SK-N-SH (cell line): ENCODE measurements around the gene GALNT12. TPM values are rescaled to one million over a fixed set of nuclear protein-coding genes. Genes with fewer than 3 reads are reported as not detected.

Experiments used
- CTCF ChIA-PET: fragments of 300-600, 350-600 bp; formaldehyde crosslinking; extraction: SDS; loops from one replicate; lab custom pipeline; 2021; lab: Yijun Ruan, JAX
- POLR2A ChIA-PET: fragments of 350-600 bp; sonication (Branson Sonifier 250); formaldehyde crosslinking; extraction: SDS; loops from one replicate; lab custom pipeline; 2020; ENCODE audit warnings: antibody characterized with exemption, inconsistent platforms; lab: Yijun Ruan, JAX
- DNase-seq: peaks from one replicate; pipeline ENCODE4 v3.0.0; 2012
- H2AFZ ChIP-seq: fragments of 200-600 bp; sonication (generic); 2 replicates; pipeline ENCODE4 v1.8.1; 2016; ENCODE audit warnings: antibody characterized with exemption, mild to moderate bottlenecking, low read depth
- H3F3A ChIP-seq: fragments of 200-600 bp; sonication (generic); replicated peaks from 2 replicates; pipeline ENCODE3; 2016; ENCODE audit warnings: antibody characterized with exemption, mild to moderate bottlenecking; ENCODE audit not compliant: insufficient read depth
- H3K27ac ChIP-seq, 2 experiments: fragments of 200-500 bp in 1 of 2; fragments of 200-600 bp in 1 of 2; sonication (Bioruptor generic) in 1 of 2; sonication (generic), shearing (Covaris generic) in 1 of 2; 2 replicates each; pipeline versions ENCODE4 v1.5.1 to v1.6.1; 2014 to 2016; ENCODE audit warnings: low read depth in 2 of 2, inconsistent platforms in 1 of 2, low read length in 1 of 2, mild to moderate bottlenecking in 1 of 2, mixed read lengths in 1 of 2
- H3K27me3 ChIP-seq: fragments of 200-600 bp; sonication (generic), shearing (Covaris generic); 2 replicates; pipeline ENCODE4 v1.6.1; 2016; ENCODE audit warnings: mixed run types; ENCODE audit not compliant: insufficient read depth
- H3K36me3 ChIP-seq, 2 experiments: fragments of 200-500 bp in 1 of 2; fragments of 200-600 bp in 1 of 2; sonication (Bioruptor generic) in 1 of 2; sonication (generic) in 1 of 2; replicated peaks in 1 of 2; 2 replicates each; pipeline versions ENCODE3 to v1.5.1; 2014 to 2016; ENCODE audit warnings: low read length in 1 of 2, mild to moderate bottlenecking in 1 of 2; ENCODE audit not compliant: insufficient read depth in 2 of 2, control insufficient read depth in 1 of 2
- H3K4me1 ChIP-seq, 2 experiments: fragments of 200-500 bp in 1 of 2; fragments of 200-600 bp in 1 of 2; sonication (Bioruptor generic) in 1 of 2; sonication (generic), shearing (Covaris generic) in 1 of 2; 2 replicates each; pipeline versions ENCODE4 v1.5.1 to v1.6.1; 2014 to 2016; ENCODE audit warnings: low read depth in 1 of 2, low read length in 1 of 2, mixed run types in 1 of 2; ENCODE audit not compliant: insufficient read depth in 2 of 2, control insufficient read depth in 1 of 2
- H3K4me2 ChIP-seq: fragments of 200-600 bp; sonication (generic), shearing (Covaris generic); 2 replicates; pipeline ENCODE4 v1.6.1; 2017; ENCODE audit warnings: mixed run types
- H3K4me3 ChIP-seq, 2 experiments: fragments of 200-500 bp in 1 of 2; fragments of 200-600 bp in 1 of 2; sonication (Bioruptor generic) in 1 of 2; sonication (generic), shearing (Covaris generic) in 1 of 2; 2 replicates each; pipeline versions ENCODE4 v1.5.1 to v1.8.1; 2014 to 2016; ENCODE audit warnings: low read depth in 2 of 2, inconsistent platforms in 1 of 2, low read length in 1 of 2, mild to moderate bottlenecking in 1 of 2, mixed read lengths in 1 of 2, moderate library complexity in 1 of 2
- H3K79me2 ChIP-seq: fragments of 200-600 bp; sonication (generic); 2 replicates; pipeline ENCODE4 v1.8.1; 2017; ENCODE audit warnings: mild to moderate bottlenecking; ENCODE audit not compliant: insufficient read depth
- H3K9ac ChIP-seq: fragments of 200-600 bp; sonication (generic); 2 replicates; pipeline ENCODE4 v1.6.1; 2017; ENCODE audit warnings: mixed run types
- H3K9me2 ChIP-seq: fragments of 200-600 bp; sonication (generic); 2 replicates; pipeline ENCODE4 v1.6.1; 2017; ENCODE audit warnings: mixed run types
- H3K9me3 ChIP-seq: fragments of 200-600 bp; sonication (generic); 2 replicates; pipeline ENCODE4 v1.6.1; 2017; ENCODE audit warnings: mixed run types, mild to moderate bottlenecking, moderate library complexity
- H4K20me1 ChIP-seq: fragments of 200-600 bp; sonication (generic); 2 replicates; pipeline ENCODE4 v1.6.1; 2017; ENCODE audit warnings: mild to moderate bottlenecking, mixed run types; ENCODE audit not compliant: insufficient read depth
- MXI1 ChIP-seq: IDR thresholded peaks from 2 replicates; pipeline ENCODE4 v1.6.1; 2012; ENCODE audit warnings: mild to moderate bottlenecking, low read depth, low read length, improper control_type of control experiment
- NFIC ChIP-seq: IDR thresholded peaks from 2 replicates; pipeline ENCODE4 v1.4.0; 2012; ENCODE audit warnings: borderline replicate concordance
- POLR2AphosphoS5 ChIP-seq: IDR thresholded peaks from 2 replicates; pipeline ENCODE4 v1.6.1; 2012; ENCODE audit warnings: low read depth, low read length
- RCOR1 ChIP-seq: fragments of 150-350 bp; IDR thresholded peaks from 2 replicates; pipeline ENCODE4 v1.6.1; 2017; ENCODE audit warnings: antibody characterized with exemption, low read length
- REST ChIP-seq: IDR thresholded peaks from 2 replicates; pipeline ENCODE4 v1.6.1; 2012; ENCODE audit warnings: mild to moderate bottlenecking, low read depth, low read length, moderate library complexity
- SMC3 ChIP-seq: IDR thresholded peaks from 2 replicates; pipeline ENCODE4 v1.6.1; 2012; ENCODE audit warnings: low read depth, low read length, improper control_type of control experiment
- TCF12 ChIP-seq: IDR thresholded peaks from 2 replicates; pipeline ENCODE4 v1.4.0; 2012
- USF2 ChIP-seq: fragments of 150-350 bp; IDR thresholded peaks from 2 replicates; pipeline ENCODE4 v1.6.1; 2017; ENCODE audit warnings: antibody characterized with exemption, low read length, low read depth, borderline replicate concordance
- ZBTB33 ChIP-seq: IDR thresholded peaks from 2 replicates; pipeline ENCODE4 v1.4.0; 2012; ENCODE audit warnings: low read depth, borderline replicate concordance
- WGBS: methylation state at CpG from one replicate; pipeline ENCODE4 v1.1.6; 2017; ENCODE audit warnings: low lambda C conversion rate; 5-methylcytosine and 5-hydroxymethylcytosine counted together
- polyA plus RNA-seq, 3 experiments: library from polyadenylated mRNA; depleted of rRNA; stranded (reverse); fragments of >200 nt; gene quantifications; 2 replicates each; pipeline ENCODE4 v1.2.3, GENCODE V29; 2012

Gene GALNT12
- polyA plus RNA-seq, 1 of the 3 experiments (the other 2 are of a cell fraction) = 7.4 TPM

- Histone ChIP-seq H4K20me1 (no peaks in the 10 kb centered on the region), H3K4me1 (no peaks in the 10 kb centered on the region), H3K4me2 (no peak overlapping the region), H3K36me3 (no peaks in the 10 kb centered on the region), H3F3A (no peaks in the 10 kb centered on the region), H2AFZ (no peak overlapping the region), H3K27me3 (no peaks in the 10 kb centered on the region), H3K79me2 (no peaks in the 10 kb centered on the region), H3K9ac (no peak overlapping the region), H3K9me3 (no peaks in the 10 kb centered on the region), H3K9me2 (no peaks in the 10 kb centered on the region), H3K4me3 (no peak overlapping the region), H3K27ac (no peak overlapping the region)
- ChIA-PET CTCF (interaction anchor here (1.2 to 1.4 kb wide), 2 partner anchors 23 kb away, joined by 4 to 5 read pairs; no protein-coding TSS in a partner anchor), POLR2A (no interaction called here)
- WGBS = 78% methylated on average over 3 of the region's 3 CpGs
- no peak for TF ChIP-seq NFIC
- no peak for TF ChIP-seq ZBTB33
- no peak for TF ChIP-seq USF2
- no peak for TF ChIP-seq REST
- no peak for TF ChIP-seq POLR2AphosphoS5
- no peak for TF ChIP-seq MXI1
- no peak for DNase-seq
Observed at GRCh38 chr9:98825414-98825813, 17.9 kb downstream of the GALNT12 start.

GRCh38 chr9:98826716-98827115, 19.2 kb downstream of the GALNT12 start:
- ChIA-PET POLR2A (interaction anchor here (0.6 kb wide), 1 partner anchor 9 kb away, joined by 3 read pairs; no protein-coding TSS in a partner anchor), CTCF (interaction anchor here (1.4 kb wide), 1 partner anchor 21 kb away, joined by 4 read pairs; no protein-coding TSS in a partner anchor)
- Histone ChIP-seq H3K9me2 (no peaks in the 10 kb centered on the region), H3K79me2 (no peaks in the 10 kb centered on the region), H3K9ac (no peak overlapping the region), H3K27me3 (no peaks in the 10 kb centered on the region), H4K20me1 (no peaks in the 10 kb centered on the region), H3K4me2 (no peak overlapping the region), H3K27ac (no peak overlapping the region), H3K4me3 (no peak overlapping the region), H3K36me3 (no peaks in the 10 kb centered on the region), H2AFZ (no peak overlapping the region), H3F3A (no peaks in the 10 kb centered on the region), H3K4me1 (no peaks in the 10 kb centered on the region), H3K9me3 (no peaks in the 10 kb centered on the region)
- TF ChIP-seq RCOR1 (no peak), SMC3 (no peak), TCF12 (no peak)
- 90% methylated on average over 2 of the region's 20 CpGs for WGBS
- no peak for DNase-seq
